Measurements from ENCODE around the gene GAS2. TPM values are rescaled to one million over a fixed set of nuclear protein-coding genes. Genes with fewer than 3 reads are reported as not detected.

Gene GAS2
- total RNA-seq, 5 donors from 2014 or later (not counting 1 experiment from before 2014, with no cell fraction given) = 2.1 to 4.2 (median 2.6) TPM

DNA sequence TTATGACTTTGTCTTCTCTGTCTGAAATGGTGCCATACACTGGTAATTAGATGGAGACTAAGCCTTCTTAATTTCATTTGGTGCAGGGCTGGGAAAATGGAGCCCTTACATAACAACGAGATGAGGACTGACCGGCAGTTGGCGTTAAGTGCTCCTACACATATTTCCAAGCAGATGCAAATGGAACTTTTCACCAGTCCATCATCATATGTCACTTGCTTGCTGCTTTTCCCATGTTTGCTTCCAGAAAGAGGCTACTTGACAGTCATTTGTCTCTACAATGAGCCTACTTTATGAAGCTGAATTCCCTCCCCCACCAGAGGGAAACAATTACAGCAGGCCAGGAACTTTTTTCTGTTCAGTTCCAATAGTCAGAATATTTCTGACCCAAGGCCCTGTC lies 130.6 kb downstream of the GAS2 start:
- Mint-ChIP-seq H3K27me3 (peaks cover 4 to 7% of the 10 kb centered on the region in 2 donors), H3K4me3 (no peak overlapping the region), H3K27ac (no peak overlapping the region), H3K4me1 (no peaks in the 10 kb centered on the region), H3K9me3 (no peaks in the 10 kb centered on the region), H3K36me3 (no peaks in the 10 kb centered on the region)
- no peaks in the 10 kb centered on the region for H3K36me3 ChIP-seq (ENCODE audit: control insufficient read depth in 2 of 2, extremely low read depth in 1 of 2, insufficient read depth in 1 of 2, low read length in 1 of 2)
- CTCF ChIA-PET = interaction anchor here (2.2 to 2.6 kb wide), 2 partner anchors 10 to 11 kb away, joined by 6 to 8 read pairs; no protein-coding TSS in a partner anchor
- no peaks in the 10 kb centered on the region for H3K27me3 ChIP-seq (replicated peaks in 1 of 2; ENCODE audit: control insufficient read depth in 2 of 2, extremely low read depth in 1 of 2, insufficient read depth in 2 of 2, low read length in 1 of 2)
- POLR2A ChIA-PET = no interaction called here
- H3K27ac ChIP-seq (ENCODE audit: low read length) = no peak overlapping the region
- WGBS (ENCODE audit: insufficient coverage) = no CpG with 5 or more reads among the region's 3 CpGs
- no peaks in the 10 kb centered on the region for H3K4me1 ChIP-seq (ENCODE audit: control insufficient read depth in 1 of 2, extremely low read depth in 1 of 2, insufficient read depth in 2 of 2, low read length in 2 of 2)
- ATAC-seq (replicated peaks in 1 of 4) = no peak
- DNase-seq = no peak
- no peaks in the 10 kb centered on the region for H3K9me3 ChIP-seq
- no peak overlapping the region for H3K4me3 ChIP-seq (ENCODE audit: control insufficient read depth in 1 of 2, extremely low read depth in 1 of 2, low read length in 1 of 2)

DNA sequence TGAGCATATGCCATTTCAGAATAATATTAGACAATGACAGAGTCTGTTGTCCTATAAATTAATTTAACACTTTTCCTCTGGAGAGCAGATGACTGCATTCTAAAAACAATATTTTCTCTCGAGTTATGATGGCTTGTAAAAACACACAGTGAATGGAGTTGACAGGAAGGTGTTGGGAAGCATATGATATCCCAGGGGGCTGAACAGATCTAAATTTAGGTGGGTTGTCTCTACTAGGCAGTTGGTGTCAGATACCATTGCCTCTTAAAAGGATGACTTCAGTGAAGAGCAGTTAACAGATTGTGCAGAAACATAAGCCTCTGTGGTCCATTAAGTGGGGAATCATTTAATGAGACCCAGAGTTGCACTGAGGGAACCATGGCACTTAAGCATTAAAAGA lies 132.5 kb downstream of the GAS2 start:
- H3K36me3 ChIP-seq (ENCODE audit: control insufficient read depth in 2 of 2, extremely low read depth in 1 of 2, insufficient read depth in 1 of 2, low read length in 1 of 2) = no peaks in the 10 kb centered on the region
- no peaks in the 10 kb centered on the region for H3K9me3 Mint-ChIP-seq
- no peak for DNase-seq
- POLR2A ChIA-PET = no interaction called here
- no peak overlapping the region for H3K4me3 ChIP-seq (ENCODE audit: control insufficient read depth in 1 of 2, extremely low read depth in 1 of 2, low read length in 1 of 2)
- no peak overlapping the region for H3K27ac Mint-ChIP-seq
- no peaks in the 10 kb centered on the region for H3K4me1 Mint-ChIP-seq
- H3K4me1 ChIP-seq (ENCODE audit: control insufficient read depth in 1 of 2, extremely low read depth in 1 of 2, insufficient read depth in 2 of 2, low read length in 2 of 2) = no peaks in the 10 kb centered on the region
- H3K27me3 ChIP-seq (replicated peaks in 1 of 2; ENCODE audit: control insufficient read depth in 2 of 2, extremely low read depth in 1 of 2, insufficient read depth in 2 of 2, low read length in 1 of 2) = no peaks in the 10 kb centered on the region
- H3K9me3 ChIP-seq = no peaks in the 10 kb centered on the region
- H3K4me3 Mint-ChIP-seq = no peak overlapping the region
- peaks cover 4 to 7% of the 10 kb centered on the region in 2 donors for H3K27me3 Mint-ChIP-seq
- no CpG with 5 or more reads among the region's 1 CpG for WGBS (ENCODE audit: insufficient coverage)
- ATAC-seq (replicated peaks in 1 of 4) = no peak
- H3K27ac ChIP-seq (ENCODE audit: low read length) = no peak overlapping the region
- H3K36me3 Mint-ChIP-seq = no peaks in the 10 kb centered on the region
- CTCF ChIA-PET = interaction anchor here (0.6 to 2.6 kb wide), 2 partner anchors 12 to 15 kb away, joined by 3 to 6 read pairs; no protein-coding TSS in a partner anchor

DNA sequence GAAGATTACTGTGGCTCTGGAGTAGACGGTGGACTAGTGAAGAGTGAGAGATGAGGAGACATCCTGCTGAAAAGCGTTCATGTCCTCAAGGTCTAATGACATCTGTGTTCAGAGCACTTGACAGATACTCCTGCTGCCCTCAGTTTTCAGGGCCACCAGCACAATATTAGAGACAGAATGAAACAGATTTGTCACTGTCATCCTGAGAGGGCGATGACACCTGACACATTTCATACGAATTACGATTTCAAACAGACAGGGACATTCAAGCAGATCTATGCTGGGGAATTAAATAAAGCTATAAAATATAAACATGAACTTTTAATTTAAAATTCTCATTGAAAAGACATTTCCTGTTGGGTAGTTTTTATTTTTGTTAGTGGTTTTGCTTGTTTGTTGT lies 134.1 kb downstream of the GAS2 start:
- H3K27ac ChIP-seq (ENCODE audit: low read length) = no peak overlapping the region
- Mint-ChIP-seq H3K9me3 (no peaks in the 10 kb centered on the region), H3K4me1 (no peaks in the 10 kb centered on the region), H3K36me3 (no peaks in the 10 kb centered on the region), H3K27me3 (peaks cover 4 to 7% of the 10 kb centered on the region in 2 donors), H3K4me3 (no peak overlapping the region), H3K27ac (no peak overlapping the region)
- 84% methylated on average over 2 of the region's 5 CpGs for WGBS (ENCODE audit: insufficient coverage)
- ATAC-seq (replicated peaks in 1 of 4) = no peak
- H3K36me3 ChIP-seq (ENCODE audit: control insufficient read depth in 2 of 2, extremely low read depth in 1 of 2, insufficient read depth in 1 of 2, low read length in 1 of 2) = no peaks in the 10 kb centered on the region
- POLR2A ChIA-PET = no interaction called here
- no peak for DNase-seq
- CTCF ChIA-PET = interaction anchor here in 1 of 2 donors (1.5 kb wide), 1 partner anchor 29 kb away, joined by 3 read pairs; the partner anchor contains the start of gene SVIP
- no peaks in the 10 kb centered on the region for H3K4me1 ChIP-seq (ENCODE audit: control insufficient read depth in 1 of 2, extremely low read depth in 1 of 2, insufficient read depth in 2 of 2, low read length in 2 of 2)
- no peaks in the 10 kb centered on the region for H3K9me3 ChIP-seq
- H3K4me3 ChIP-seq (ENCODE audit: control insufficient read depth in 1 of 2, extremely low read depth in 1 of 2, low read length in 1 of 2) = no peak overlapping the region
- H3K27me3 ChIP-seq (replicated peaks in 1 of 2; ENCODE audit: control insufficient read depth in 2 of 2, extremely low read depth in 1 of 2, insufficient read depth in 2 of 2, low read length in 1 of 2) = no peaks in the 10 kb centered on the region

DNA sequence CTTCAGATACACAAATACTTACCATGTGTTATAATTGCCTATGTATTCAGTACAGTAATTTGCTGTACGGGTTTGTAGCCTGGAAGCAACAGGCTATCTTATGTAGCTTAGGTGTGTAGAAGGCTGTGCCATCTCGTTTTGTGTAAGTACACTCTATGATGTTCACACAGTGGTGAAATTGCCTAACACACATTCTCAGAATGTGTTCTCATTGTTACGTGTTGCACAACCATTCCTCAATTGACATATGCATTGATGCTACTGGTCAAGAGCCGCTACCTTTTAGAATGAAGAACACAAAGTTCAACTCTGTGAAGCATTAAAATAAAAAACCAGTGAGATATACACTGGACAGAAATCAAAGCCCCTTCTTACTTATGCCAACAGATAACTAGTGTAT lies 136.4 kb downstream of the GAS2 start:
- Histone ChIP-seq H3K36me3 (ENCODE audit: control insufficient read depth in 2 of 2, extremely low read depth in 1 of 2, insufficient read depth in 1 of 2, low read length in 1 of 2) (no peaks in the 10 kb centered on the region), H3K9me3 (no peaks in the 10 kb centered on the region), H3K27ac (ENCODE audit: low read length) (no peak overlapping the region), H3K4me3 (ENCODE audit: control insufficient read depth in 1 of 2, extremely low read depth in 1 of 2, low read length in 1 of 2) (no peak overlapping the region), H3K4me1 (ENCODE audit: control insufficient read depth in 1 of 2, extremely low read depth in 1 of 2, insufficient read depth in 2 of 2, low read length in 2 of 2) (no peaks in the 10 kb centered on the region), H3K27me3 (replicated peaks in 1 of 2; ENCODE audit: control insufficient read depth in 2 of 2, extremely low read depth in 1 of 2, insufficient read depth in 2 of 2, low read length in 1 of 2) (no peaks in the 10 kb centered on the region)
- Mint-ChIP-seq H3K27me3 (peaks cover 7% of the 10 kb centered on the region in 2 donors), H3K4me1 (no peaks in the 10 kb centered on the region), H3K4me3 (no peak overlapping the region), H3K36me3 (no peaks in the 10 kb centered on the region), H3K9me3 (no peaks in the 10 kb centered on the region), H3K27ac (no peak overlapping the region)
- POLR2A ChIA-PET = no interaction called here
- WGBS (ENCODE audit: insufficient coverage) = 100% methylated on average over 1 of the region's 4 CpGs
- CTCF ChIA-PET = no interaction called here
- ATAC-seq (replicated peaks in 1 of 4) (no peak), DNase-seq (no peak)

DNA sequence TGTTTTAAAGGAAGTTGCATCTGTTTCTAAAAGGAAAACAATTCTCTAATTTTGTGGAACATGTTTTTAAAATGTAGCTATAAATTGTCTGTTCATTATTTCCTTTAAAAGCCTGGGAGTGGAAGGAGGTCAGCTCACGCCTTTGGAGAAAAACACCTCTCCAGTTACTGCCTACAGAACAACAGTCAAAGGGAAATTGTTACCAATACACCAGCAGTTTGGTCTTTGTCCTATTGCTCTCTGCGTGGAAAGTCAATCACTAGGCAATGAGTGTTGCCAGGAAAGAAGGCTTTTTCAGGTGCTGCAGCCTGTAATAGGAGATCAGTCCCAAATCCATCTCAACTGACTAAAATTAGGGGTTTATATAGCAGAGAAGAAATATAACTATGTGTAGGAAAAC lies 141.0 kb downstream of the GAS2 start:
- ChIA-PET CTCF (no interaction called here), POLR2A (no interaction called here)
- H3K4me3 ChIP-seq (ENCODE audit: control insufficient read depth in 1 of 2, extremely low read depth in 1 of 2, low read length in 1 of 2) = no peak overlapping the region
- Mint-ChIP-seq H3K27me3 (peaks cover 0 to 3% of the 10 kb centered on the region in 2 donors), H3K4me1 (peaks cover 0 to 2% (median 1%) of the 10 kb centered on the region in 3 donors), H3K4me3 (no peak overlapping the region), H3K9me3 (peaks cover 4 to 6% (median 5%) of the 10 kb centered on the region in 3 donors), H3K27ac (no peak overlapping the region), H3K36me3 (no peaks in the 10 kb centered on the region)
- DNase-seq (no peak), ATAC-seq (replicated peaks in 1 of 4) (no peak)
- no peaks in the 10 kb centered on the region for H3K9me3 ChIP-seq
- H3K27me3 ChIP-seq (replicated peaks in 1 of 2; ENCODE audit: control insufficient read depth in 2 of 2, extremely low read depth in 1 of 2, insufficient read depth in 2 of 2, low read length in 1 of 2) = no peaks in the 10 kb centered on the region
- WGBS (ENCODE audit: insufficient coverage) = no CpG with 5 or more reads among the region's 2 CpGs
- H3K27ac ChIP-seq (ENCODE audit: low read length) = no peak overlapping the region
- H3K36me3 ChIP-seq (ENCODE audit: control insufficient read depth in 2 of 2, extremely low read depth in 1 of 2, insufficient read depth in 1 of 2, low read length in 1 of 2) = no peaks in the 10 kb centered on the region
- no peaks in the 10 kb centered on the region for H3K4me1 ChIP-seq (ENCODE audit: control insufficient read depth in 1 of 2, extremely low read depth in 1 of 2, insufficient read depth in 2 of 2, low read length in 2 of 2)

DNA sequence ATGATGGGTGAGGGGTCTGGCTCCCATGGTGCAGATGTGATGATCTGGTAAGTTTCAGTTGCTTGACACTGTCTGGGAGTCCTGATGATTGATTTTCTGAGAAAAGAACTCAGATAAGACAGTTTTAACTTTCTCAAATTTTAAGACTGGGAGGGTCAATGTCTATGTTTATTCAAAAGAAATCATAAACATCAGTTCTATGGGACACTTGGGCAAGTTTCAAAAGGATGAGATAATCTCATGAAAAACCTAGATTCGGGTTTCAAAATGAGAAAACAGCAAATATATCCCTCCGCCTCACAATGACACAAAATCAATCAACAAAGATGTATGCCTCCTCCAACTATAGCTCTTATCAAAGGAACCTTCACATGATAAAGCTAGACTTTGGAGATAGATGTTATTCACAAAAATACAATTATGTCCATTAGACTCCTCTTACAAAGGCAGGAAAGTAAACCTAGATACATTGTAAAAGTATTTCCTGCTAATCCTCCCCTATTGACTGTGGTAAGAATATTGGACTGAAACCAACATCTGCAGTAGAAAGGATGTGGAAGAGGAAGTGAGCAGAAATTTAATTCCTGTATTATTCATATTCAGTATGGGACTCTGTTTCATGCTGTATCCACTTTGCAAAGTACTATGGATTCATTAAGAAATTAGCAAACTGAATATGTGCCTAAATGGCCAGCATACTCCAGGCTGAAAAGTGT lies 141.6 kb downstream of the GAS2 start:
- DNase-seq (no peak), ATAC-seq (replicated peaks in 1 of 4) (no peak)
- POLR2A ChIA-PET = no interaction called here
- H3K36me3 Mint-ChIP-seq = no peaks in the 10 kb centered on the region
- Histone ChIP-seq H3K27ac (ENCODE audit: low read length) (no peak overlapping the region), H3K36me3 (ENCODE audit: control insufficient read depth in 2 of 2, extremely low read depth in 1 of 2, insufficient read depth in 1 of 2, low read length in 1 of 2) (no peaks in the 10 kb centered on the region), H3K9me3 (no peaks in the 10 kb centered on the region), H3K27me3 (replicated peaks in 1 of 2; ENCODE audit: control insufficient read depth in 2 of 2, extremely low read depth in 1 of 2, insufficient read depth in 2 of 2, low read length in 1 of 2) (no peaks in the 10 kb centered on the region), H3K4me1 (ENCODE audit: control insufficient read depth in 1 of 2, extremely low read depth in 1 of 2, insufficient read depth in 2 of 2, low read length in 2 of 2) (no peaks in the 10 kb centered on the region), H3K4me3 (ENCODE audit: control insufficient read depth in 1 of 2, extremely low read depth in 1 of 2, low read length in 1 of 2) (no peak overlapping the region)
- peaks cover 0 to 2% (median 1%) of the 10 kb centered on the region in 3 donors for H3K4me1 Mint-ChIP-seq
- peaks cover 0 to 3% of the 10 kb centered on the region in 2 donors for H3K27me3 Mint-ChIP-seq
- H3K9me3 Mint-ChIP-seq = peaks cover 4 to 6% (median 5%) of the 10 kb centered on the region in 3 donors
- CTCF ChIA-PET = no interaction called here
- H3K4me3 Mint-ChIP-seq = no peak overlapping the region
- H3K27ac Mint-ChIP-seq = no peak overlapping the region
- WGBS (ENCODE audit: insufficient coverage) = 80% methylated on average over 2 of the region's 2 CpGs

All from T-cell (primary cell).